Endodermal cell (in vitro differentiated cells): ENCODE results near the gene MARCOL. TPM values are rescaled to one million over a fixed set of nuclear protein-coding genes. Genes with fewer than 3 reads are reported as not detected.
A peak's percentile ranks its signal among the peaks of the same experiment; 100 is the strongest.

ENCODE experiments used
- DNase-seq: peaks from one replicate; pipeline ENCODE4 v3.0.0-alpha.2; 2017
- H3K27ac ChIP-seq: 2 replicates; pipeline ENCODE4 v1.5.1; 2013; ENCODE audit warnings: mild to moderate bottlenecking, low read depth, low read length, moderate library complexity
- H3K27me3 ChIP-seq: 2 replicates; pipeline ENCODE4 v1.6.1; 2013; ENCODE audit warnings: mild to moderate bottlenecking, low read length, moderate library complexity; ENCODE audit not compliant: insufficient read depth, control insufficient read depth, poor library complexity, severe bottlenecking
- H3K36me3 ChIP-seq: 2 replicates; pipeline ENCODE4 v1.7.0; 2013; ENCODE audit warnings: mild to moderate bottlenecking, low read length, moderate library complexity; ENCODE audit not compliant: control insufficient read depth, insufficient read depth
- H3K4me1 ChIP-seq: one replicate; pipeline ENCODE4 v1.7.0; 2013; ENCODE audit warnings: low read length; ENCODE audit not compliant: control insufficient read depth, insufficient read depth
- H3K4me3 ChIP-seq: 2 replicates; pipeline ENCODE4 v1.5.1; 2013; ENCODE audit warnings: mild to moderate bottlenecking, low read length, moderate library complexity
- H3K9ac ChIP-seq: 2 replicates; pipeline ENCODE4 v1.6.1; 2013; ENCODE audit warnings: mild to moderate bottlenecking, low read length, moderate library complexity; ENCODE audit not compliant: poor library complexity, severe bottlenecking; ENCODE audit errors: extremely low read depth
- H3K9me3 ChIP-seq: 2 replicates; pipeline ENCODE4 v1.6.1; 2013; ENCODE audit warnings: mild to moderate bottlenecking, low read length, moderate library complexity; ENCODE audit not compliant: control insufficient read depth
- H3K27ac Mint-ChIP-seq: 2 replicates; pipeline ENCODE4 v1.8.0; 2020; ENCODE audit warnings: mixed read lengths
- H3K27me3 Mint-ChIP-seq: 2 replicates; pipeline ENCODE4 v1.8.0; 2021; ENCODE audit warnings: mild to moderate bottlenecking, mixed read lengths; ENCODE audit not compliant: insufficient read depth
- H3K36me3 Mint-ChIP-seq: 2 replicates; pipeline ENCODE4 v1.8.0; 2020; ENCODE audit warnings: low read depth, mixed read lengths
- H3K4me1 Mint-ChIP-seq: 2 replicates; pipeline ENCODE4 v1.8.0; 2020; ENCODE audit warnings: mixed read lengths
- H3K4me3 Mint-ChIP-seq: 2 replicates; pipeline ENCODE4 v1.8.0; 2020; ENCODE audit warnings: mild to moderate bottlenecking, moderate library complexity, mixed read lengths
- H3K9me3 Mint-ChIP-seq: 2 replicates; pipeline ENCODE4 v1.8.0; 2020; ENCODE audit warnings: mild to moderate bottlenecking, mixed read lengths
- CTCF ChIP-seq: fragments of 200-600 bp; sonication (generic); conservative IDR thresholded peaks from 2 replicates; pipeline ENCODE4 v1.5.0; 2021; ENCODE audit warnings: antibody characterized with exemption, mild to moderate bottlenecking
- WGBS, 2 experiments: methylation state at CpG; one replicate each; pipeline versions ENCODE4 v1.1.5 to v1.1.7; 2013; ENCODE audit warnings: missing lambda C conversion rate in 2 of 2, mixed read lengths in 1 of 2; ENCODE audit not compliant: insufficient coverage in 1 of 2, insufficient read length in 1 of 2; 5-methylcytosine and 5-hydroxymethylcytosine counted together
- total RNA-seq, 2 donors: library from RNA; stranded (reverse); fragmentation: NEBNext Ultra II Directional in 1 of 2; extraction: Animal tissue kit (Norgen Biotek cat#: 25700) in 1 of 2; gene quantifications; 2 replicates in 1 of 2; 3 replicates in 1 of 2; pipeline ENCODE4 v1.2.1, GENCODE V29; 2021

MARCOL gene
- total RNA-seq, 2 donors from 2014 or later, result not detected

- no peak for DNase-seq
- Histone ChIP-seq H3K27ac (no peak overlapping the region), H3K9ac (no peak overlapping the region), H3K9me3 (peaks cover 24% of the 10 kb centered on the region), H3K36me3 (no peaks in the 10 kb centered on the region), H3K27me3 (no peaks in the 10 kb centered on the region), H3K4me3 (no peak overlapping the region), H3K4me1 (peaks cover 4% of the 10 kb centered on the region)
- Mint-ChIP-seq H3K36me3 (no peaks in the 10 kb centered on the region), H3K4me1 (no peaks in the 10 kb centered on the region), H3K27ac (no peak overlapping the region), H3K9me3 (peaks cover 24% of the 10 kb centered on the region), H3K4me3 (no peak overlapping the region), H3K27me3 (peaks cover 11% of the 10 kb centered on the region)
- no peak for TF ChIP-seq CTCF
These were observed 17.1 kb downstream of the MARCOL start for GRCh38 chr5:148255456-148255855.

GRCh38 chr5:148259288-148259687, 21.0 kb downstream of the MARCOL start:
- Histone ChIP-seq H3K27me3 (no peaks in the 10 kb centered on the region), H3K4me3 (no peak overlapping the region), H3K36me3 (no peaks in the 10 kb centered on the region), H3K9ac (no peak overlapping the region), H3K27ac (no peak overlapping the region), H3K9me3 (peaks cover 15% of the 10 kb centered on the region), H3K4me1 (peaks cover 4% of the 10 kb centered on the region)
- Mint-ChIP-seq H3K27me3 (peaks cover 11% of the 10 kb centered on the region), H3K4me3 (no peak overlapping the region), H3K4me1 (no peaks in the 10 kb centered on the region), H3K27ac (no peak overlapping the region), H3K9me3 (peaks cover 18% of the 10 kb centered on the region), H3K36me3 (no peaks in the 10 kb centered on the region)
- 81% methylated on average over 2 of the region's 2 CpGs; no CpG with 5 or more reads in 1 of the 2 experiments for WGBS, 2 experiments
- TF ChIP-seq CTCF, result peak; percentile 29
- peak; percentile 42 for DNase-seq

GRCh38 chr5:148261221-148261620, 22.9 kb downstream of the MARCOL start:
- H3K27ac ChIP-seq, result no peak overlapping the region
- Mint-ChIP-seq H3K4me3 (no peak overlapping the region), H3K27me3 (peaks cover 13% of the 10 kb centered on the region), H3K9me3 (peaks cover 17% of the 10 kb centered on the region), H3K27ac (no peak overlapping the region), H3K36me3 (no peaks in the 10 kb centered on the region), H3K4me1 (no peaks in the 10 kb centered on the region)
- DNase-seq, result no peak
- H3K9ac ChIP-seq, result no peak overlapping the region
- H3K36me3 ChIP-seq, result no peaks in the 10 kb centered on the region
- no peak overlapping the region for H3K4me3 ChIP-seq
- H3K9me3 ChIP-seq, result peaks cover 15% of the 10 kb centered on the region
- no peak for TF ChIP-seq CTCF
- peaks cover 4% of the 10 kb centered on the region for H3K4me1 ChIP-seq
- H3K27me3 ChIP-seq, result no peaks in the 10 kb centered on the region
